ENCODE measurements around the gene IL24. TPM values are rescaled to one million over a fixed set of nuclear protein-coding genes. Genes with fewer than 3 reads are reported as not detected.

IL24 gene
- polyA plus RNA-seq, 3 donors, result 0.16 TPM; not detected in 2

- Histone ChIP-seq H3K9ac (ENCODE audit: insufficient read depth, low read length, poor library complexity, severe bottlenecking) (no peak overlapping the region), H4K20me1 (ENCODE audit: insufficient read depth, low read length) (no peaks in the 10 kb centered on the region), H3K4me2 (replicated peaks; ENCODE audit: extremely low read depth, low read length, poor library complexity, severe bottlenecking) (no peak overlapping the region), H3K4me3 (replicated peaks in 1 of 3; ENCODE audit: low read depth in 2 of 3, low read length in 3 of 3) (no peak overlapping the region), H2AFZ (ENCODE audit: insufficient read depth, low read depth, low read length, poor library complexity, severe bottlenecking) (no peak overlapping the region), H3K36me3 (replicated peaks in 1 of 2; ENCODE audit: control insufficient read depth in 1 of 2, insufficient read depth in 2 of 2, low read length in 2 of 2) (no peaks in the 10 kb centered on the region), H3K79me2 (ENCODE audit: insufficient read depth, low read length) (no peaks in the 10 kb centered on the region), H3K4me1 (ENCODE audit: control insufficient read depth in 1 of 2, insufficient read depth in 2 of 2, low read length in 2 of 2) (peaks cover 0 to 8% of the 10 kb centered on the region in 2 donors), H3K27me3 (ENCODE audit: control insufficient read depth in 2 of 2, insufficient read depth in 2 of 2, low read length in 2 of 2) (peaks cover 7 to 15% of the 10 kb centered on the region in 2 donors), H3K9me3 (replicated peaks in 1 of 2; ENCODE audit: control insufficient read depth in 1 of 2, insufficient read depth in 1 of 2, low read length in 2 of 2) (no peaks in the 10 kb centered on the region), H3K27ac (ENCODE audit: low read depth in 1 of 2, low read length in 2 of 2) (no peak overlapping the region)
- no peak for TF ChIP-seq CTCF (IDR thresholded peaks at IDR 0.05)
- Mint-ChIP-seq H3K27ac (no peak overlapping the region), H3K4me3 (no peak overlapping the region), H3K36me3 (peaks cover 0 to 8% of the 10 kb centered on the region in 2 donors), H3K4me1 (peaks cover 10% of the 10 kb centered on the region), H3K9me3 (peaks cover 0 to 6% (median 1%) of the 10 kb centered on the region in 7 donors), H3K27me3 (ENCODE audit: low read depth in 3 of 3) (peaks cover 11 to 21% (median 16%) of the 10 kb centered on the region in 3 donors)
- DNase-seq, result no peak
- intact Hi-C loops (cut with micrococcal nuclease), result no loop called here
- 83% methylated on average over 1 of the region's 2 CpGs for WGBS (ENCODE audit: insufficient coverage)
Measured at GRCh38 chr1:206903687-206904086, 6.4 kb downstream of the IL24 start.

DNA sequence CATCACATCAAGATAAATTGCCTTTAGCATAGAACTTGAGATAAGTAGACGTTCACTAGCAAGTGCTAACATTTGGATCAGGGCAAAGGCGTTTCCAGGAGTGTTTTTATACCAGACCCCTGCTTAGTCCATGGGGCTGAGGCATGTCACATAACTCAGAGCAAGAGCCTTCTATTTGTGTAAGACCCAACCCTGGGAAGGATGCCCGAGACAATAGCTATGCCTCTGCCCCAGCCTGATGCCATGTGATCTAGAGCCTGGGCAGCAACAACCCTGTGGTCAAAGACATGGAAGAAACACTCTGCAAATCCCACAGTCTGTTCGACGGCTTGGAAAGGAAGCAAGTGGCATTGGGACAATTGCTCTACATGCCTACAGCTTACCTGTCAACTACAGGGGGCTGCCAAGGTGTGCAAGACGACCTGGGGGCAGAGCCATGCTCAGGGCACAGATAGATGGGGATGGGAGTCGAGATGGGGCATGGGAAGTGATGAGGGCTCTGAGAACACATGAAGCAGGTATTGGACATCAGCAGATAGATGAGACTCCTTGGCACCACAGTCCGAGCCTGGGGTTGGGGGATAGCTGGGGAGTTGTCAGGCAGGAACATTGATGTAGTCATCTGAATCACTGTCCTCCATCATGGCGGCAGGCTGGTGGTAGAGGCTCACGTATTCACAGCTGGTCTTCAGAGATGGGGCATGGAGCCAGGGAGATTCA lies 7.3 kb downstream of the IL24 start:
- no peaks in the 10 kb centered on the region for H4K20me1 ChIP-seq (ENCODE audit: insufficient read depth, low read length)
- peaks cover 7 to 15% of the 10 kb centered on the region in 2 donors for H3K4me1 ChIP-seq (ENCODE audit: control insufficient read depth in 1 of 2, insufficient read depth in 2 of 2, low read length in 2 of 2)
- no peaks in the 10 kb centered on the region for H3K36me3 ChIP-seq (replicated peaks in 1 of 2; ENCODE audit: control insufficient read depth in 1 of 2, insufficient read depth in 2 of 2, low read length in 2 of 2)
- peaks cover 16 to 20% of the 10 kb centered on the region in 2 donors for H3K27me3 ChIP-seq (ENCODE audit: control insufficient read depth in 2 of 2, insufficient read depth in 2 of 2, low read length in 2 of 2)
- no peak overlapping the region for H3K4me2 ChIP-seq (replicated peaks; ENCODE audit: extremely low read depth, low read length, poor library complexity, severe bottlenecking)
- no peak for TF ChIP-seq CTCF (IDR thresholded peaks at IDR 0.05)
- no peaks in the 10 kb centered on the region for H3K9me3 ChIP-seq (replicated peaks in 1 of 2; ENCODE audit: control insufficient read depth in 1 of 2, insufficient read depth in 1 of 2, low read length in 2 of 2)
- H3K4me3 ChIP-seq (replicated peaks in 1 of 3; ENCODE audit: low read depth in 2 of 3, low read length in 3 of 3), result no peak overlapping the region
- H3K4me3 Mint-ChIP-seq, result no peak overlapping the region
- H3K9ac ChIP-seq (ENCODE audit: insufficient read depth, low read length, poor library complexity, severe bottlenecking), result no peak overlapping the region
- H3K27ac ChIP-seq (ENCODE audit: low read depth in 1 of 2, low read length in 2 of 2), result no peak overlapping the region
- no peaks in the 10 kb centered on the region for H3K79me2 ChIP-seq (ENCODE audit: insufficient read depth, low read length)
- DNase-seq, result no peak
- WGBS (ENCODE audit: insufficient coverage), result 96% methylated on average over 6 of the region's 10 CpGs
- H3K27me3 Mint-ChIP-seq (ENCODE audit: low read depth in 3 of 3), result peaks cover 16 to 28% (median 19%) of the 10 kb centered on the region in 3 donors
- intact Hi-C loops (cut with micrococcal nuclease), result no loop called here
- peaks cover 14% of the 10 kb centered on the region for H3K4me1 Mint-ChIP-seq
- H3K27ac Mint-ChIP-seq, result peak overlapping the region in 1 of 7 donors; percentile 65
- H2AFZ ChIP-seq (ENCODE audit: insufficient read depth, low read depth, low read length, poor library complexity, severe bottlenecking), result no peak overlapping the region
- peaks cover 0 to 12% of the 10 kb centered on the region in 2 donors for H3K36me3 Mint-ChIP-seq
- peaks cover 0 to 12% (median 2%) of the 10 kb centered on the region in 7 donors for H3K9me3 Mint-ChIP-seq

All from CD14-positive monocyte (primary cell).